GM21723 (cell line): ENCODE data around the gene CIZ1.

Source experiments
- ATAC-seq: cut with Tn5 transposase; IDR thresholded peaks from one replicate; pipeline ENCODE4 v1.9.1; 2021; ENCODE audit warnings: mild to moderate bottlenecking, moderate library complexity; ENCODE audit not compliant: unreplicated experiment

Gene CIZ1

DNA sequence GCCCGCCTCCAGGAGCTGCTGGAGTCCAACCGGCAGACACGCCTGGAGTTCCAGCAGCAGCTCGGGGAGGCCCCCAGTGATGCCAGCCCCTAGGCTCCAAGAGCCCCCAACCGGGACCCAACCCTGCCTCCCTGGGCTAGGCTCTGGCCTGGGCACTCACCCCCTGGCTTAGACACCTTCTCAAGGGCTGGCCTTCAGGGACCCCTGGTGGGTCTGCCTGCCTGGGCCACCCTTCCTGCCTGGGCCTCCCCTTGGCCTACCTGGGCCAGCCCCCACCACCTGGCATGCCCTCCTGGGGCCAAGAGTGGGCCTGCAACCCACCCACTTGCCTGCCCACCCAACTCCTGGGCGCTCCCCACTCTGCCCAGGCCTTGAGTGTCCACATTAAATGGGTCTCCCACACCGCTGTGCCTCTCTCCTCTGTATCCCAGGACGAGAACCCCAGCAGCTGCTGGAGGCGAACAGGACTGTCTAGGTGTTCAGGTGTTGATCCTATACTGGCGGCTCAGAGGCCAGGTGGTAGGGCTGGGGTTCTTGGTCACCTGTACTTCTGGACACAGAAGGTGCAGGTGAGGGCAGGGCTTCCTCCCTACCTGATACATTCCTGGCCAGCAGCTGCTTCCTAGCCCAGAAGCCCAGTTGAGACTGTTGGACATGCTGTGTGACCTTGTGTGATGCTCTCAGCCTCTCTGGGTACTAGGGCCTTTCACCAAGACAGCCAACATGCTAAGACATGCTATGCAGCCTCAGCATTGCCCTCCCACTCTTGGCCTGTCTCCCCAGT, 27.7 kb downstream of the CIZ1 start:
- ATAC-seq, result no peak

GRCh38 chr9:128163027-128163515, 28.3 kb downstream of the CIZ1 start:
- ATAC-seq, result no peak

DNA sequence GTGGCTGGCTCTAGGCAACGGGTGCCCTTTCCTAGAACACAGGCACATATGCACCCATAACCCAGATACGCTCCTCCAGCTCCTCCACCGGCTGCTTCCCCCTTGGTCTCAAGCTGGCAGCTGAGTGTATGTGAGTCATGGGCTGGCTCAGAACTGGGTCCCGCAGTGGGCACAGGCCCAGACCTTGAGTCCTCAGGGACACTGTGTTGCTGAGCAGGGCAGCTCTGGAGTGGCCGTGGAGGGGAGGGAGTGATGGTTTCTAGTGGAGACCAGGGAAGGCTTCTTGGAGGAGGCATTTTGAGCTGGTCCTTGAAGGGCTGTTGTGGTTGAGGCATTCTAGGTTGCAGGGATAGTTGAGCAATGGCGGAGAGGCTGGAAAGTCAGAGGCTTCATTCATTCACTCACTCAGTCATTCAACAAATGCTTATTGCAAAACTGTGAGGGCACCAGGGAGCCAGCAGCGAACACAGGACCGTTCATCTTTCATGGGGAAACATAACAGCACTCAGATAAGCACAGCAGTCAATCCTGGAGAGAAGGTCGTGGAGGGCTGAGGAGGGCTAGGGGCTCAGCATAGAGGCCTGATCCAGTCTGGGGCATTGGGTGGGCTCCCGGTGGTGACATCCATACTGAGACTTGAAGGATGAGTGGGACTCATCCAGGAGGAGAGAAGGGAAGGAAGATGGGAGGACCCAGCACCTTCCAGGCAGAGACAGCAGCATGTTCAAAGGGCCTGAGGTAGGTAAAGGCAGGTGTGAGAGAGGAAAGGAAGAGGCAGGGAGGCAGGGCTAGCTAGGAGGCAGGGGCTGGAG, 29.0 kb downstream of the CIZ1 start:
- ATAC-seq, result no peak

- ATAC-seq, result no peak
These were observed 30.0 kb downstream of the CIZ1 start for GRCh38 chr9:128161215-128161902.

- ATAC-seq, result peak; percentile 26
These were observed 30.8 kb downstream of the CIZ1 start for GRCh38 chr9:128160603-128160987.

DNA sequence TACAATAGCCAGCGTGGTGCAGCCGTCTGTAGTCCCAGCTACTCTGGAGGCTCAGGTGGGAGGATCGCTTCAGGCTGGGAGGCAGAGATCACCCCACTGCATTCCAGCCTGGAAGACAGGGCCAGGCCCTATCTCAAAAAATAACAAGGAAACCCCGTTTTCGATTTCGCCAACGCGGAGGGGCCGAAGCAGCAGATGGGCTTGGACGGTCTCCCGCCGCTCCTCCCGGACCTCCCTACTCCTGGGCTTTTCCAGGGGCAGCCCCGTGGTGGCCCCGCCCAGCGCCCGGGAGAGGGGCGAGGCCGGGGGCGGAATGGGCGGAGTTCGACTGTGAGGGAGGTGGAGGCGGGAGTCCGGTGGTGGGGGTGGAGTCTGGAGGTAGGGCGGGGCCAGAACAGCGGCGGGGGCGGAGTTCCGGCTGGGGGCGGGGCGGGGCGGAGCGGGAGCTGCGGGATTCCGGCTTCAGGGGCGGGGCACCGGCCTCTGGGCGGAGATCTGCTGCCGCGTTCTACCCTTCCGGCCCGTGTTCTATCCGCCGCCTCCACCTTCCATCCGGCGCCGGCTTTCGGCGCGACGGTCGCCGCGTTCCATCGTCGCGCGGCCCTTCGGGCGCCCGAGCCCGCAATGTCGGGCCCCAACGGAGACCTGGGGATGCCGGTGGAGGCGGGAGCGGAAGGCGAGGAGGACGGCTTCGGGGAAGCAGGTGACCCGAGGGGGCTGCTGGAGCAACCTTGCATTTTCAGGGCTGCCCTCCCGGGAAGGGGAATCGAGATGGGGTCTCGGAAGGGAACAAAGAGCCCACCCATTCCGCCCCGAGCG, 31.4 kb downstream of the CIZ1 start, which contains the start of gene BBLN:
Gene BBLN, plus strand, starts transcription at position 482 of the 819 bp plus-strand sequence. Its CDS starts 143 bp downstream, at position 625.
- peak; percentile 78 for ATAC-seq

GRCh38 chr9:128159522-128159783, 31.9 kb downstream of the CIZ1 start:
- peak; percentile 19 for ATAC-seq

- no peak for ATAC-seq
These were observed 35.5 kb downstream of the CIZ1 start for GRCh38 chr9:128155736-128156500.

- ATAC-seq, result no peak
These were observed 37.3 kb downstream of the CIZ1 start for GRCh38 chr9:128153947-128154695.

DNA sequence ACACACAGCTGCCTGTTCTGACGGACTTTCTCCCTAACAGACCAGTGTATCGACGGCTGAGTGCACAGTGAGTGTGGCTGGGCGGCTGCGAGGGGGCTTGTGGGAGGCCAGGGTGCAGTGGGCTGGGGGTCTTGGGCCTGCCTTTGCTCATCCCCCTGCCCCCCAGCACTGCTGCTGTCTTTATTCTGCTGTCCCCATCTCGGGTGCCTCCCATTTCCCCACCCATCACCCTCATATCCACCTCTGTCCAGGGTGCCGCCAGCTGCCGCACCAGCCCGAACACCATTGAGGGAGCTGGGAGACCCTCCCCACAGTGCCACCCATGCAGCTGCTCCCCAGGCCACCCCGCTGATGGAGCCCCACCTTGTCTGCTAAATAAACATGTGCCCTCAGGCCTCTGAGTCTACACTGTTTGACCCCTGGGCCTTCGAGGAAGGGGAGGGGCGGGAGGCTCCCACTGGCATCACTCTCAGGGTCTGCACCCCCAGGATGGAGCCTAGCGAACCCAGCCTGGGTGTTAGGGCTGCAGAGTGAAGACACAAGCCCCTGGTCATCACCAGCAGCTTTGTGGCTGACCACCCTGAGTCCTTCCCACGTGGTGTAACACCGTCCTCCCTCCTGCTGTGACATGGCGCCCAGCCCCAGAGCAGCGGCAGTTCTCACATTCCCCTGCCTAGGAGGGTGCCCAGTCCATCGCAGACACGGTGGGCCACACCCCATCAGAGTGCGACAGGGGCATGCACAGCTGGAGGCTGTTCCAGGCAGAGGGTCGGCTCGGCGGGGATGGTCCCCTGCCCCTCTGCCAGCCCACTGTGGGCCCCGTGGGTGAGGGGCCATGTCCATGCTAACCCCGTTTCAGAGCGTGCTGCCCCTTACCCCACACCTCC, 38.1 kb downstream of the CIZ1 start:
- ATAC-seq, result no peak

DNA sequence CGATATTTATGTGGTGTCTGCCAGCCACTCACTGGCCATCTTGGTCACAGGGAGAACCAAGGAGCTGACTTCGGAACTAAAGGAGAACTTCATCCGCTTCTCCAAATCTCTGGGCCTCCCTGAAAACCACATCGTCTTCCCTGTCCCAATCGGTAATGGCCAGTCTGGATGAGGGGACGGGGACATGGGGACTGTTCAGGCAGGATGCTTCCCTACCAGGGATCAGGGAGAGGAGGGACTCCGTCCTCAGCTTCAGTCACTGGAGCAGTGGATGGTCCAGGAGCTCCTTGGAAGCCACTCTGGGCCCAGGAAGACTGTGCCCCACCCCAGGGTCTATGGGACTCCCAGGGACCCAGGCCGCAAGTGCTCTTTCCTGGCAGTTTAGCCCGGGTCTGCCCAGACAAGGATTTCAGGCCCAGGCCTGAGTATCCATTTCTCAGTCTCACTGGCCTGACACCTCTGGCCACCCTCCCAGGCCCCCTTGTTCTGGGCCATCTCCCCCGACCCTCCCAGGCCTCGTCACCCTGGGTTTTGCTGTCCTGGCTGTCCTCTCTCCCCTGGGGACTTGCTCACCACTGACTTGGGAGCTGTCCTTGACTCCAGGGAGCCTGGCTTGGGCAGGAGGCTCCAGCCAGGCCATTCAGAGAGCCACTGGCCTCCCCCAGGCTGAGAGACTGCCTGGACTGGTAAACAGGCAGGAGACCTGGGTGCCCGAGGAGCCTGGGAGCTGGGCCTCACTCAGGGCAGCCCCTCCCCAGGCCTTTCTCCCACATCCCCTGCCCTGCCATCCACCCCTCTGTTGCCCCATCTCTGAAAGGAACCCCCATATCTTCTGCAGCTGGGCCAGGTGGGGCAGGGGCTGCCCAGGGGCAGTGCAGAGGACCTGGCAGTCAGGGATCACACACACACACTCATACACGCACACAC, 39.0 kb downstream of the CIZ1 start:
- ATAC-seq, result no peak

DNA sequence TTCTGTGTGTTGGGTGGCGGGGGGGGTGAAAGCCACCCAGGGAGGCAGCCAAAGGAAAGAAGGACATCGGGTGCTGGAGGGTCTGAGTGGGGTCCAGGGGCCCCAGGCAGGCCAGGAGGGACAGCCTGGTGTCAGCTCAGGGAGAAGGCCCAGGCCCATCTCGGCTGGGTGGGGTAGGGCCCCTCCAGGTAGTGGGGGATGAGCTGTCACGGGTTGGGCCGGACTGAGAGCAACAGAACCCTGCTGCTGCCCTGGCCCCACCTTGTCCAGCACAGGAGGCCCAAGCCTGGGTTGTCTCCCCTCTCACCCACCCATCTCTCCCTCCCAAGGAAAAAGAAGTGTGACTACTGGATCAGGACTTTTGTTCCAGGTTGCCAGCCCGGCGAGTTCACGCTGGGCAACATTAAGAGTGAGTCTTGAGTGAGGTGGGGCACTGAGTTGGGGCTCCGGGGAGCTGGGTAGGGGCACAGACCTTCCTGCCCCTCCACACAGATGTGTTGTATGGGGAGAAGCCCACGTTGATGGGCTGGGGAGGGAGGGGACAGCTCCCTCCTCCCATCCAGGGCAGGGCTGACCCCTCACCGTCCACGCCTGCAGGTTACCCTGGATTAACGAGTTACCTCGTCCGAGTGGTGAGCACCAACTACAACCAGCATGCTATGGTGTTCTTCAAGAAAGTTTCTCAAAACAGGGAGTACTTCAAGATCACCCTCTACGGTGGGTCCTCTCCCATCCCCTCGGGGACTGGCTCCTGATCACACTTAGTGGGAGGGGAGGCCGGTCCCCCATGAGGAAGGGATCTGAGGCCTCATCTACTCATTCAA, 39.9 kb downstream of the CIZ1 start:
- no peak for ATAC-seq

DNA sequence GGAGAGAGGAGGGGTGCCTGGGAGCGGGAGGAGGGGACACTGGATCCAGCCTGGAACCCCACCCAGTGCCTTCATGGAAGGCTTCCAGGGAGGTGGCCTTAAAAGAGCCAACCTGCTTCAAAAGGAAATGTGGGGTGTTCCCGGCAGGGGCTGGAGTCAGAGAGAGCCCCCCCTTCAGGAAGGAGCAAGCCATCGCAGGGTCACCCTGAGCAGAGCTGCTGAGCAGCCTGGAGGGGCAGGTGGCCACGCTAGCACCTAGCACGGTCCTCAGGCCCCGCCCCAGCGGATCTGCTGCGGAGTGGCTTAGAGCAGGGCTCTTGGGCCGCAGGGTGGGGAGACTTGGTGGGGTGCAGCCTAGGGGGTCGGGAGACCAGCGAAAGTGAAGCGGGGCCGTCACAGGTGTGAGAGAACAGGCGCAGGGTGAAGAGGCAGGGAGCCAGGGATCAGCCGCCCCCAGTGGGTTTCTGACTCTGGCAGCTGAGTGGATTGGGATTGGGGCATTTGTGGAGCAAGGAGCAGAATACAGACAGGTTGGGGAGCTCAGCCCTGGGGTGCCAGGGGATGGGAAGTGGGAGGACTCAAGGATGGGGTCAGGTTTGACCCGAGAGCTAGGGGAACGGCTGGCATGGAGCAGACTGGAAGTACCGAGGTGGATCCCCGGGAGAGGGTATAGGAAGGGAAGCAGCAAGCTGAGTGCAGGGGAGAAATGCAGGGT, 40.6 kb downstream of the CIZ1 start:
- ATAC-seq, result no peak

GRCh38 chr9:128149951-128150593, 41.3 kb downstream of the CIZ1 start:
- ATAC-seq, result no peak

GRCh38 chr9:128149001-128149701, 42.2 kb downstream of the CIZ1 start, which contains the start of gene LCN2:
Gene LCN2, plus strand, starts transcription at chr9:128149453. Its CDS starts 73 bp downstream, at chr9:128149526.
- no peak for ATAC-seq
